ENCODE measurements around the gene DGKI.
"Not testable (repeated sequence)": the region's sequence is repeated elsewhere in the genome, so short reads cannot be mapped to it uniquely, and the experiment has no call there.

DGKI gene

DNA sequence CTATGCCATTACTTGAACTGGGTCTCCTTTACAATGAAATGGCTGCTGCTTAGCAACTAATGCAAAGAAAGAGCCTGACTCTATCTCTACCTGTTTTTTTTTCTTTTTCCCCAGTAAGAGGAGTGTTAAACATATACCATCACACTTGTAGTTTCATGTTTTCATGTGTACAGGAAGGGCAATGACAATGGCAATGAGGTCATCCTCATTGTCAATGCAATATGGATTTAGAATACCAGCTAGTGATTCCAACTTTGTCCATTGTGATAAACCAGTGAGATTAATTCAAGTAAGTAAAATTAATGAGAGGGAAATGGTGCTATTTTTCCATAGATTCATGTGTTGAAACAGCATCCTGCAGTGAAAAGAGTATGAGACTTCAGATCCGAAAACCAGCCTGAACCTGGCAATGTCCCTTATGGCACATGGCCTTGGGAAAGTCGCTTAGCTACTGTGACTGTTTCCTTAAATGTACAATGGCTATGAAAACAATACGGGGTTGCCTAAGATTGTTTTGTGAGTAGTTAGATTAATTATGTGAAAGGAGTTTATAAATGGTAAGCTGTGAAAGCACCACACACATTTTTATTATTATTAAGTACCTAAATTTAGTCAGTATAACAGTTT is 11.2 kb downstream of the DGKI start:
- H3K4me3 ChIP-seq (ENCODE audit: low read depth, low read length): no peak overlapping the region
- TF ChIP-seq, protein P1, sequence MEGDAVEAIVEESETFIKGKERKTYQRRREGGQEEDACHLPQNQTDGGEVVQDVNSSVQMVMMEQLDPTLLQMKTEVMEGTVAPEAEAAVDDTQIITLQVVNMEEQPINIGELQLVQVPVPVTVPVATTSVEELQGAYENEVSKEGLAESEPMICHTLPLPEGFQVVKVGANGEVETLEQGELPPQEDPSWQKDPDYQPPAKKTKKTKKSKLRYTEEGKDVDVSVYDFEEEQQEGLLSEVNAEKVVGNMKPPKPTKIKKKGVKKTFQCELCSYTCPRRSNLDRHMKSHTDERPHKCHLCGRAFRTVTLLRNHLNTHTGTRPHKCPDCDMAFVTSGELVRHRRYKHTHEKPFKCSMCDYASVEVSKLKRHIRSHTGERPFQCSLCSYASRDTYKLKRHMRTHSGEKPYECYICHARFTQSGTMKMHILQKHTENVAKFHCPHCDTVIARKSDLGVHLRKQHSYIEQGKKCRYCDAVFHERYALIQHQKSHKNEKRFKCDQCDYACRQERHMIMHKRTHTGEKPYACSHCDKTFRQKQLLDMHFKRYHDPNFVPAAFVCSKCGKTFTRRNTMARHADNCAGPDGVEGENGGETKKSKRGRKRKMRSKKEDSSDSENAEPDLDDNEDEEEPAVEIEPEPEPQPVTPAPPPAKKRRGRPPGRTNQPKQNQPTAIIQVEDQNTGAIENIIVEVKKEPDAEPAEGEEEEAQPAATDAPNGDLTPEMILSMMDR (IDR thresholded peaks at IDR 0.05; ENCODE audit: low read depth, low read length): no peak

DNA sequence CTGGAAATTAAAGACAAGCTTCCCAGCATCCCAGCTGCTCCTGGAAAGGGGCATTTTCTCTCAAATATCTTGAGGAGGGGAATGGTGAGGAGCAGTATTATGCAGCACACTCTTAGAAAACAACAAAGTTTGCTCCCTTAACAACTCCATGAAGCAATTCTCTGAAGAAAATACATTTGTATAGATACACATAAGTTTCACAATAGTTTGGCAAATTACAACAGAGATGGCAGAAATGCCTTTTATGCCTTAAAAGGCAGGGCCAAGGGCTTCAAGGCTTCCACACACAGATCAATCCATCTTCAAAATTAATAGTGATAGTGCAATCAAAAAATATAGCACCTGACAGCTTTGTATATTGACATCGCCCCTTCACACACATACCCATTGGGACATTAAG is 12.2 kb downstream of the DGKI start:
- TF ChIP-seq, protein P1 (IDR thresholded peaks at IDR 0.05; ENCODE audit: low read depth, low read length): no peak
- no peak overlapping the region for H3K4me3 ChIP-seq (ENCODE audit: low read depth, low read length)

DNA sequence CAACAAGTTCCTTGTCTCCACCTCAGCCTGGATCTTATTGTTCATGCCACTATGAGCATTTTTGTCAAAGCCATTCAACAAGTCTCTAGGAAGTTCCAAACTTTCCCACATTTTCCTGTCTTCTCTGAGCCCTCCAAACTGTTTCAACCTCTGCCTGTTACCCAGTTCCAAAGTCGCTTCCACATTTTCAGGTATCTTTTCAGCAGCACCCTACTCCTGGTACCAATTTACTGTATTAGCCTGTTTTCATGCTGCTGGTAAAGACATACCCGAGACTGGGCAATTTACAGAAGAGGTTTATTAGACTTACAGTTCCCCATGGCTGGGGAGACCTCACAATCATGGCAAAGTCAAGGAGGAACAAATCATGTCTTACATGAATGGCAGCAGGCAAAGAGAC is 13.8 kb downstream of the DGKI start:
- H3K4me3 ChIP-seq (ENCODE audit: low read depth, low read length): not testable (repeated sequence)

DNA sequence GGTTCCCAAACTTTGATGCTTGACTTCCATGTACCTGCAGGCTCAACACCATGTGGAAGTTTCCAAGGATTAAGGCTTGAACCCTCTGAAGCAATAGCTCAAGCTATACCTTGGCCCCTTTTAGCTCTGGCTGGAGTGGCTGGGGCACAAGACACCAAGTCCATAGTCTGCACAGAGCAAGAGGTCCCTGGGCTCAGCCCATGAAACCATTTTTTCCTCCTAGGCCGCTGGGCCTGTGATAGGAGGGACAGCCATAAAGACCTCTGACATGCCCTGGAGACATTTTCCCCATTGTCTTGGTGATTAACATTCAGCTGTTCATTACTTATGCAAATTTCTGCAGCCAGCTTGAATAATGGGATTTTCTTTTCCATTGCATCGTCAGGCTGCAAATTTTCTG is 14.4 kb downstream of the DGKI start:
- TF ChIP-seq, protein P1 (IDR thresholded peaks at IDR 0.05; ENCODE audit: low read depth, low read length): no peak
- no peak overlapping the region for H3K4me3 ChIP-seq (ENCODE audit: low read depth, low read length)

DNA sequence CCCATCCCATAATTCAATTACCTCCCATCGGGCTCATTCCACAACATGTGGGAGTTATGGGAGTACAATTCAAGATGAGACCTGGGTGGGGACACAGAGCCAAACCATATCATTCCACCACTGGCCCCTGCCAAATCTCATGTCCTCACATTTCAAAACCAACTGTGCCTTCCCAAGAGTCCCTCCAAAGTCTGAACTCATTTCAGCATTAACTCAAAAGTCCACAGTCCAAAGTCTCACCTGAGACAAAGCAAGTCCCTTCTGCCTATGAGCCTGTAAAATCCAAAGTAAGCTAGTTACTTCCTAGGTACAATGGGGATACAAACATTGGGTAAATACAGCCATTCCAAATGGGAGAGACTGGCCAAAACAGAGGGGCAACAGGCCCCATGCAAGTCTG is 15.2 kb downstream of the DGKI start:
- not testable (repeated sequence) for H3K4me3 ChIP-seq (ENCODE audit: low read depth, low read length)

DNA sequence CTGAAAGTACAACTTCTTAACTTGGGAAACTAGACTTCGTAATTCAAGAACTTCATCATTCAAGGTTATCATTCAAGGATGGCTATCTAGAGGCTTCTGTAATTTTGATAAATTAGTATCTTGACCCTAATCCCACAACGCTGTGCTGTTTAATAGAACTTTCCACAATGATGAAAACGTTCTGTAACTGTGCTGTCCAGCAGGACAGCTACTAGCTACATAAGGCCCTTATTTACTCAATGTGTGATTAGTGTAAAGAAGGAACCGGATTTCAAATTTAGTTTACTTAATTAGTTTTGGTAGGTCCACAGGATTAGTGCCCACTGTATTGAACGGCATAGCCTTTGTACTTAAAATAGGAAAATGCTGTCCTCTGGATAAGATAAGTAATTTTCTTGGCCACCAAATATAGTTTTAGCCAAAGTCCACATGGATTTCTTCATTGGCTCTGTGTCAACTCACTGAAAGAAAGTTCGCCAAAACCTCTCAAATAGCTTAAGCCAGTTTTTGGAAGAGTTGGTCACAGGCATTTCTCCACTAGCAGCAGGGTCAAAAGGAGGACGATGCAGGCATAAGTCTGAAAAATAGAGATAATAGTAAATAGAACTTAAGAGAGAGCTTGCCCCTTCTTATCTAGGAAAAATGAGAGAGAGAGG is 17.3 kb downstream of the DGKI start:
- no peak overlapping the region for H3K4me3 ChIP-seq (ENCODE audit: low read depth, low read length)
- TF ChIP-seq, protein P1 (IDR thresholded peaks at IDR 0.05; ENCODE audit: low read depth, low read length): no peak

DNA sequence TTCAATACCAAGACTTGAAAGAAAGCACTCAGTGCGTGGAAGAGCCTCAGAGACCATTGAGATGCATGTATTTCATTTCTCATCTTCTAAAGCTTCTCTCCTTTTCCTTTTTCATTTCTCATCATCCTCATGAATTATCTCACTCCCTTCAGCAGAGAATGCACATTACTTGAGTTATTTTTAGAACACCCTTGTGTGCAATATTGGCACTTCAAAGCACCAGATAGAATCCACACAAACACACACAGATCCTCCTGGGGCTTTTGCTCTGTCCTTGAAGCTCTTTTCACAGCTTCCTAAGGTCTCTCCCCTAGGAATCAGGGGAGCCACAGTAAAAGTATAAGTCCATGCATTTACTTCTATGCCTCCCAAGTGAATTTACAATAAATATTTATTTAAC is 18.3 kb downstream of the DGKI start:
- TF ChIP-seq, protein P1 (IDR thresholded peaks at IDR 0.05; ENCODE audit: low read depth, low read length): no peak

DNA sequence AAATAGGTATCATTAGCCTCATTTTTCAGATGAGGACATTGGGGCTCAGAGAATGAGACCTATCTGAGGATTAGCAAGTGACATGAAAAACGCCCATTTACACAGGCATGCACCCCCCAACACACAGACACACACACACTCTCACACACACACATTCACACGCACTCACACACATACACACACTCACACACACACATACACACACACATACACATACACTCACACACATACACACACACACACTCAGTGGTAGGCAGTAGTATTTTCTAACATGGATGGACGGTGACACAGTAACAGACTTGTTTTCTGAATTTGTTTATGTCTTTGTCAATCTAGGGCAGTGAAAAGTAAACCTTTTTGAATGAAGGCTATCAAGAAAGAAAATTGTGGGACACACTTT is 21.3 kb downstream of the DGKI start:
- TF ChIP-seq, protein P1 (IDR thresholded peaks at IDR 0.05; ENCODE audit: low read depth, low read length): no peak
- no peak overlapping the region for H3K4me3 ChIP-seq (ENCODE audit: low read depth, low read length)

More for the DNA sequence above, 18.3 kb downstream of the DGKI start:
- H3K4me3 ChIP-seq (ENCODE audit: low read depth, low read length): no peak overlapping the region
